Fibroblast of pulmonary artery (primary cell): ENCODE measurements around the gene DUSP22.
"Not testable (repeated sequence)": the region's sequence is repeated elsewhere in the genome, so short reads cannot be mapped to it uniquely, and the experiment has no call there.

Experiments
- DNase-seq: peaks from one replicate; pipeline ENCODE4 v3.0.0-alpha.2; 2010; ENCODE audit warnings: low read depth
- H3K4me3 ChIP-seq: replicated peaks from 2 replicates; pipeline ENCODE4 v1.5.1; 2011; ENCODE audit warnings: low read depth, mild to moderate bottlenecking, control low read depth, low read length, moderate library complexity
- CTCF ChIP-seq: IDR thresholded peaks from 2 replicates; pipeline ENCODE4 v1.5.1; 2011; ENCODE audit warnings: mild to moderate bottlenecking, control low read depth, low read length, inconsistent platforms; ENCODE audit errors: missing control alignments

The DUSP22 gene

GRCh38 chr6:373773-374724 is 81.8 kb downstream of the DUSP22 start:
- H3K4me3 ChIP-seq, result no peak overlapping the region
- TF ChIP-seq CTCF, result peak; percentile 6
- peak; percentile 10 for DNase-seq

- H3K4me3 ChIP-seq, result no peak overlapping the region
- no peak for TF ChIP-seq CTCF
- DNase-seq, result no peak
These were observed 82.7 kb downstream of the DUSP22 start for GRCh38 chr6:374956-375355.

GRCh38 chr6:376827-377640 is 84.7 kb downstream of the DUSP22 start:
- DNase-seq, result no peak
- no peak overlapping the region for H3K4me3 ChIP-seq
- no peak for TF ChIP-seq CTCF

GRCh38 chr6:377641-378020 is 85.3 kb downstream of the DUSP22 start:
- not testable (repeated sequence) for H3K4me3 ChIP-seq, DNase-seq

- DNase-seq, result no peak
- H3K4me3 ChIP-seq, result no peak overlapping the region
- no peak for TF ChIP-seq CTCF
These were observed 86.0 kb downstream of the DUSP22 start for GRCh38 chr6:378090-378957.

GRCh38 chr6:378958-379409 is 86.7 kb downstream of the DUSP22 start:
- DNase-seq, result no peak
- no peak overlapping the region for H3K4me3 ChIP-seq
- TF ChIP-seq CTCF, result no peak
